NCI-H748 (cell line): ENCODE measurements around the gene LHX8.
"Not testable (repeated sequence)": the region's sequence is repeated elsewhere in the genome, so short reads cannot be mapped to it uniquely, and the experiment has no call there.

Experiments used
- DNase-seq: peaks from one replicate; lab custom pipeline; 2025; ENCODE audit not compliant: unreplicated experiment; lab: John Stamatoyannopoulos, UW

Gene LHX8

GRCh38 chr1:75132812-75133619, 1.2 kb upstream of the LHX8 start:
- no peak for DNase-seq

DNA sequence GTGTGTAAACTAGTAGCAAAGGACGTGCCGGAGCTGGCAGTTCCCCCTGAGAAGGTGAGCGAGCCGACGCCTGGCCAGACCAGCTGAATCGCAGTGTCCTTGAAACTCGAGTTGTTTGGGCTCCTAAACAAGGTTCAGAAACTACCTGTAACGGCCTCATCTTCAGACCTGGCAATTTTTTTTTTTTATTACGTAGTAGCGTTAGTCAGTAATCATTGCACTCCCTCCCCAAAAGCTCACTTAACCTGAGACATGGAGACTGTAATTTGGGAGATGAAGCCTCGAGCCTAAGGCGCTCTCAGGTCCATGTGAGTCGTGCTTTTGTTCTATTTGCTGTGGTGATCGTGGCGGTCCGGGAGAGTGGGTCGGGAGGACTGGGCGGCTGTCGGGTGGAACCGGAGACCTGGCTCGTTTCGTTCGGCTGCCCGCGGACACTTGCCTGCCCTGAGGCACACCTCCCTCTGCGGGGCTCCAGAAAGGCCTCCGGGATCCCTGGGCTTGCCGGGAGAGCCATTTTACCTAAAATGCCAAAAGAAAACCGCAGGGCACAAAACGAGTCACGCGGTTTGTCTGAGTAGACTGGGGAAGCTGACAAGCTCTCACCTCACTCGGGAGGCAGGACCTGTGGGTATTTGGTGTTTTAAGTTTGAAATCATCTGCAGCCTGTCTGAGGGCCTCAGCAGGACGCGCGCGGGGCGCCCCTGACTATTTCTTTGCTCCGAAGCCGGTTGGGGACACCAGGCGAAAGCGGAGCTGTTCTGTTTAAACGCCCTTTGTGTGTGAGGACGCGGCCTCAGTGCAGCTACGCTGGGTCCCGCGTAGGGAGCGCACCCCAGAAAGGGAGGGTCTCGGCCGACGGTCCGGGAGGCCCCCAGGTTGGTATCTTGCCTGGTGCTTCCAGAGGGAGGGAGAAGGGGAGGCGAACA, 722 bp downstream of the LHX8 start:
- DNase-seq: peak; percentile 75

- peak; percentile 72 for DNase-seq
Measured at GRCh38 chr1:75135573-75136194, 1.5 kb downstream of the LHX8 start.

DNA sequence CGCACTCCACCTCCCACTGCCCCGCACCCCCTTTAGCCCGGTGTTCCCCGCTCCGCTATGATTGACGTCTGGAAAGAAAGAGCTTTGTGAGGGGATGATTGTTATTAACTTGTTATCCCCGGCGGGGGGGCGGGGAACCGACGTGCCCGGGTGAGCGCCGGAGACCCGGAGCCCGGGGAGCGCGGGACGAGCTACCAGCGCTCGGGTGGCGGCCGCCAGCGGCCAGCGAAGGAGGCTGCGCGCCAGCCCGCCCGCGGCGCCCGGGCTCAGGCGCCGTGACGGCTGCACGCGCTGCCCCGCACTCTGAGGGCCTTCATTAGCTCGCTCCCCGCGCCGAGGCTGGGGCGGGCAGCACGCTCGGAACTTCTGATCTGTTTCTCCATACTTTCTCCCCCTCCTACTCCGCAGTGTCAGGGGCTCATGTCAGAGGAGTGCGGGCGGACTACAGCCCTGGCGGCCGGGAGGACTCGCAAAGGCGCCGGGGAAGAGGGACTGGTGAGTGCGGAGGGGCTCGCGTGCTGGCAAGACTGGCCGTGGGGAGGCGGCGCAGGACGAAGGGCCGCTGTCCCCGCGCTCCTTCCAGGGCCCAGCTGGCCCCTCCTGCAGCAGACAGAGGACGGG, 2.1 kb downstream of the LHX8 start:
- DNase-seq: peak; percentile 88

DNA sequence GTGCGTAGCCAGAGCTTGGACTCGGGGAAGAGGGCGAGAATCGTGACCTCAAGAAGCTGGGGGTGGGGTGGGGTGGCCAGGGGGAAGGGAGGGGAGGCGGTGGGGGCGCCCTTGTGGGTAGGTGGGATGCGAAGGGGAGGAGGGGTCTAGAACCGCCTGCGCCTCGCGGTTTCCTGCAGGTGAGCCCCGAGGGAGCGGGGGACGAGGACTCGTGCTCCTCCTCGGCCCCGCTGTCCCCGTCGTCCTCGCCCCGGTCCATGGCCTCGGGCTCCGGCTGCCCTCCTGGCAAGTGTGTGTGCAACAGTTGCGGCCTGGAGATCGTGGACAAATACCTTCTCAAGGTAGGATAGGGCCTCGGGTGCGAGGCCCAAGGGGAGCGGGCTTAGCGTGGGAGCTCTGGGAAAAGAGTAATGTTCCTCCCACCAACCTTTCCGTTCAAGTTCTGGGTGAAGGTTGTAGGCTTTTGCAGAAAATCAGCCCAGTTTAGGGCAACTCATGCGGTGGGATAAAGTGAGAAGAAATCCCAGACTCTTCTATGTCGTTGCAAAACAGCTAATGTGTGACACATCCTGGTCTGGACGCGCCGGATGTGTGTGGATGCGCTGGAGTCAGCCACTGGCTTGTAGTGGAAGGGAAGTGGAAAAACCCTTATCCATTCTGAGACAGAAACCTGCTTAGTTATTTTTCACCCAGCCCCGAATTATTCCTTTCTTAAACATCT, 2.9 kb downstream of the LHX8 start:
- peak; percentile 53 for DNase-seq

DNA sequence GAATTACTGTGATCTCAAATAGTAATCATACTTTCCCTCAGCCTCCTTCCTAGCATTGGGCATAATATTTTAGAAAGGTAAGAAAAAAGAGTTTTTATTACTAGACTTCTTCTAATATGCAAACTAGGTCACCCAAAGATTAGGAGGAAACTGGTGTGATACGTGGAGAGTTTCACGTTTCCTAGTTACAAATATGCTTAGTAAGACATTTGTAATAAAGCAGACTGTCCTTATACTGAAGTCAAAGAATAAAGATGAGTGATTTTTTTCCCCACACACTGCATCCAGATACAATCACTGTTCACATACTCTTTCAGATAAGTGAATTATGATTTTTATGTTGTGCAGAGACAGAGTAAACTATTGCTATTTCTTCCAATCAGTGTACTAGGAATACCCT, 17.9 kb downstream of the LHX8 start:
- DNase-seq: no peak

DNA sequence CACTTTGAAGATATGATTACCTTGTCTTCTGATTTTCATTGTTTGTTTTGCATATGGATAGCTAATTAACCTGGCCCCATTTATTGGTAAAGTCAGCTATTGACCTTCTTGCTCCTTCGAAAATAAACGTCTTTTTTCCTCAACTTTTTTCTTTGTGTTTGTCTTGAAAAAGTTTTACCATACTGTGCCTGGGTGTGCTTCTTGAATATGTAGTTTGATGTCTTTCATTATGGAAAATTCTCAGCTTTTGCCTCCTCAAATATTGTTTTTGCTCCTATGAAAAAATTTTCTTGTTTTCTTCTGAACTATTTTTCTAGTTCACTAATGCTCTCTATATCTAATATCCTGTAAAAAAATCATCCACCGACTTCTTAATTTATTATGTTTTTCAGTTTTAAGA, 25.0 kb downstream of the LHX8 start:
- DNase-seq: no peak

GRCh38 chr1:75165264-75165663, 31.1 kb downstream of the LHX8 start:
- DNase-seq: no peak

GRCh38 chr1:75166821-75167220, 32.6 kb downstream of the LHX8 start:
- DNase-seq: no peak

GRCh38 chr1:75170011-75170410, 35.8 kb downstream of the LHX8 start:
- no peak for DNase-seq

DNA sequence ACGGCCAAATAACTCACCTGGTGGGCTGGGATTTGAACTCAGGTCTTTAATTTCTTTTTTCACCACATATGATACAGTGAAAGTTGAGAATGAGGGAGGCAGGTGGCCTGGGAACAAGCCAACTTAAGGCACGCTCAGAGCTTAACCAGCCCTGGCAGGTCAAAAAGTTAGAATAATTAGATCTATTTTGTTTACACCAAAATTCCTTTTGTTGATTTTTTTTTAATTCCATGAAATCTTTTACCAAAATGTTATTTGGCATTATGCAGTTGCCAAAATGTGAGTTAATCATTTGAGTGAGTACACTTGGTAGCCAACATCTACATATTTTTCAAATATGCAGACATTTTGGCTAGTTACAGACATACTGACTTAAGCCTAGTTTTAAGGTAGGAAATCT, 36.8 kb downstream of the LHX8 start:
- DNase-seq: no peak

- no peak for DNase-seq
Measured at GRCh38 chr1:75171876-75172275, 37.7 kb downstream of the LHX8 start.

- no peak for DNase-seq
Measured at GRCh38 chr1:75172556-75172955, 38.4 kb downstream of the LHX8 start.

DNA sequence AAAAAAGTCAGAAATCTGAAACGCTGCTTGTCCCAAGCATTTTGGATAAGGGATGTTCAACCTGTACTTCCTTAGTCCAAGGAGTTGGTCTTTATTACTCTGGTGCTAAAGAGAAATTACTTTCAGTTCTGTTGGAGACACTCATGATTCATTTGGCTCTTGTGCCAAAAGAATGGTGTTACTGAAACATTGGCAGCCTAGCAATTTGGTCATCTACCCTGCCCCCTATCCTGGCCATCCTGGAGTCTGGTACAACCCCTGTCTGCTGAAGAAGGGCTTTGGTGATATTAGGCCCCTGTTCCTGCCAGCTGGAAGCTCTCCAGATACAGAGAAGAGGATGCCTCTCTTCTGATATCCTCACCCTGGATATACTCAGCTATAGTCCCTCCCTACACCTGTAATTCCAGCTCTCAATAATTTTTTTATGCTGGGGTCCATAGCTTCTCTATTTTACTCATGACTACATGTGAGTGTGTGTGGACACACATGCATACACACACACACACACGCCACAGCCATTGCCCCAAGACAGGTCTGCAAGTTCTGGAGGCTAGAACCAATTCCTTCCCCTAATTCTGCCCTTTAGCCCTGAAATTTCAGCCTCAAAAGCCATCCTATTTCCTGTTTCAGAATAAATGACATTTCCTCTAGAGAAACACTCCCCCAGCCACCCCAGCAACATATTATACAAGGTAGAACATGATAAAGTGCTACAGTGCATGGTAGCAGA, 40.0 kb downstream of the LHX8 start:
- DNase-seq: no peak

GRCh38 chr1:75181214-75181955, 47.2 kb downstream of the LHX8 start:
- not testable (repeated sequence) for DNase-seq

DNA sequence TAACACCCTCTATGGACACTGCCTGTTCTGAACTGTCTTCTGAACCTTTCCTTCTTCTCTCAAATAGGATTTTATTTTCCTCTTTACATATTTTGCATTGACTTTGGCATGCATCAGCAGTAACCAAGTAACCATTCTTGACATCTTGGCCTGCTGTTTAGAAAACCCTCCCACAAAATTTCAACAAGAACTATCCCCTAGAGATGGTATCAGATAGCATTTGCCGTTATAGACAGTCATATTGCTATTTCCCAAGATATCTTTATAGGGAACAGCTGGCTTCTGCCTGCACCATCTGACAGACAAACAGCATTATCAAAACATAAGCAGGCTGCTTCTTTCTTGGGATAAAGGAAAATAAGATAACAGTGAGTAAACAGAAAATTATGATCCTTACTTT, 54.7 kb downstream of the LHX8 start:
- DNase-seq: no peak

DNA sequence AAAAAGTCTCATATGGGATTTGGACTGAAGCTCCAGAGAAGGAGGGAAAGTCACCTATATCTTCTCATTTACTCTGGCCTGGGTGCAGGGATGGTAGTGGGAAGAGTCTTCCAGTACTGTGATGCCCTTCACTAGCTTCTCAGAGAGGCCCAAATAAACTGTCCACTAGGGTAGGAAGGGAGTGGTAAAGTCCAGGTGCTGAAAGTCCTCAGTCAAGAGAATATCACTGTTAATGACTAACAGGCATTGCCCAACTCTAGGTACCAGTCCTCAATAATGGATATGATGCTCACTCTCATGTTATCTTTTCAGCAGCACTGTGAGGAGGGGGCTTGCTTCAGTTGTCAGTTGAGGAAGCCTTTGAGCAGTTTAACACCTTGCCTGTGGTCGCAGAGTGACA, 64.0 kb downstream of the LHX8 start:
- DNase-seq: no peak

DNA sequence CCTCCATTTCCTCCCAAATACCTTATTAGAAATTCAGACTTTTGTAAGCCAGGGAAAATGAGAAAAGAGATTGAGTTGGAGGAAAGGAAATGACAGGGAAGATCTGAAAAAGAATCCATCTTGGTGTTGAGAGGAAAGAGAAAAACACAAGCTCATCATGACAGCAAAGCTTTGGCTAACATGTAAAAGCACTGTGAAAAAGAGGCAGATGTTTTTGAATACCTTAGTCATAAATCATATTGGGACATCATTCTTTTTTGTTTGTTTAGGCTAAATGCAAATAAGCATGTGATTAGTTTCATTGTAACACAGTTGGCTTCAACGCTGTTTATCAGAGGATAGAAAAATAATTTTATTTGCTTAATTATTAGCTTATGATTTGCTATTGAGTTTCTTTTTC, 64.6 kb downstream of the LHX8 start:
- DNase-seq: no peak

GRCh38 chr1:75202751-75203150, 68.6 kb downstream of the LHX8 start:
- no peak for DNase-seq
